T-cell (primary cell): ENCODE measurements around the gene NABP1. TPM values are rescaled to one million over a fixed set of nuclear protein-coding genes. Genes with fewer than 3 reads are reported as not detected.

ENCODE experiments used
- ATAC-seq, 4 experiments: fragments of 200-7000 bp in 3 of 4; fragments of 150-1000 bp in 1 of 4; cut with Tn5 transposase; replicated peaks in 1 of 4; 1 replicate in 3 of 4; 2 replicates in 1 of 4; pipeline ENCODE4 v1.10.0; 2021; ENCODE audit warnings: moderate library complexity in 3 of 4, mild to moderate bottlenecking in 2 of 4, moderate number of reproducible peaks in 1 of 4
- CTCF ChIA-PET, 2 donors: fragments of 300-600 bp; sonication (Branson Sonifier 250); formaldehyde crosslinking; loops; one replicate each; lab custom pipeline; 2022; ENCODE audit warnings: antibody characterized with exemption in 2 of 2; lab: Charles Lee
- POLR2A ChIA-PET, 2 donors: fragments of 300-600 bp; sonication (Branson Sonifier 250); formaldehyde crosslinking; loops; one replicate each; lab custom pipeline; 2022; ENCODE audit warnings: antibody characterized with exemption in 2 of 2; lab: Charles Lee
- DNase-seq, 35 experiments: peaks; one replicate each; pipeline versions ENCODE4 v3.0.0 to v3.0.0-alpha.2; 2013 to 2023
- H3K27ac ChIP-seq: one replicate; pipeline ENCODE4 v1.5.1; 2013; ENCODE audit warnings: low read length
- H3K27me3 ChIP-seq, 2 experiments: replicated peaks in 1 of 2; 1 replicate in 1 of 2; 2 replicates in 1 of 2; pipeline versions ENCODE4 v1.6.1 to v1.7.0; 2013; ENCODE audit warnings: low read length in 1 of 2, mixed read lengths in 1 of 2; ENCODE audit not compliant: control insufficient read depth in 2 of 2, insufficient read depth in 2 of 2; ENCODE audit errors: extremely low read depth in 1 of 2
- H3K36me3 ChIP-seq, 2 donors: 1 replicate in 1 of 2; 2 replicates in 1 of 2; pipeline versions ENCODE4 v1.6.1 to v1.7.0; 2013; ENCODE audit warnings: low read length in 1 of 2; ENCODE audit not compliant: control insufficient read depth in 2 of 2, insufficient read depth in 1 of 2; ENCODE audit errors: extremely low read depth in 1 of 2
- H3K4me1 ChIP-seq, 2 experiments: 1 replicate in 1 of 2; 2 replicates in 1 of 2; pipeline versions ENCODE4 v1.6.1 to v1.7.0; 2013; ENCODE audit warnings: low read length in 2 of 2, mixed read lengths in 1 of 2; ENCODE audit not compliant: insufficient read depth in 2 of 2, control insufficient read depth in 1 of 2; ENCODE audit errors: extremely low read depth in 1 of 2
- H3K4me3 ChIP-seq, 2 donors: 1 replicate in 1 of 2; 2 replicates in 1 of 2; pipeline versions ENCODE4 v1.5.1 to v1.7.0; 2013; ENCODE audit warnings: mild to moderate bottlenecking in 2 of 2, low read length in 1 of 2, moderate library complexity in 1 of 2; ENCODE audit not compliant: control insufficient read depth in 1 of 2; ENCODE audit errors: extremely low read depth in 1 of 2
- H3K9me3 ChIP-seq: 2 replicates; pipeline ENCODE4 v1.7.0; 2013
- H3K27ac Mint-ChIP-seq, 2 donors: one replicate each; pipeline ENCODE4 v1.8.0; 2020 to 2021; ENCODE audit warnings: mild to moderate bottlenecking in 2 of 2, mixed read lengths in 2 of 2
- H3K27me3 Mint-ChIP-seq, 2 donors: one replicate each; pipeline ENCODE4 v1.8.0; 2021 to 2022; ENCODE audit warnings: mixed read lengths in 2 of 2
- H3K36me3 Mint-ChIP-seq: one replicate; pipeline ENCODE4 v1.8.0; 2021; ENCODE audit warnings: mixed read lengths
- H3K4me1 Mint-ChIP-seq, 3 donors: one replicate each; pipeline ENCODE4 v1.8.0; 2020 to 2022; ENCODE audit warnings: mixed read lengths in 3 of 3, mild to moderate bottlenecking in 1 of 3
- H3K4me3 Mint-ChIP-seq, 3 donors: one replicate each; pipeline ENCODE4 v1.8.0; 2020 to 2022; ENCODE audit warnings: mild to moderate bottlenecking in 3 of 3, mixed read lengths in 3 of 3, moderate library complexity in 3 of 3
- H3K9me3 Mint-ChIP-seq, 3 donors: one replicate each; pipeline ENCODE4 v1.8.0; 2020 to 2022; ENCODE audit warnings: mixed read lengths in 3 of 3
- WGBS: methylation state at CpG from one replicate; pipeline ENCODE4 v1.1.5; 2013; ENCODE audit warnings: missing lambda C conversion rate; ENCODE audit not compliant: insufficient coverage; 5-methylcytosine and 5-hydroxymethylcytosine counted together
- total RNA-seq, 35 experiments: library from RNA in 6 of 35; stranded (reverse) in 6 of 35; fragments of 120-200 nt in 1 of 35; gene quantifications; one replicate each; pipeline versions ENCODE4 v1.2.1 to v1.2.4 and lab custom pipeline; 2013 to 2026

The NABP1 gene
- total RNA-seq, 5 donors from 2014 or later (not counting 1 experiment from before 2014, with no cell fraction given): 39.0 to 67.6 (median 51.3) TPM

DNA sequence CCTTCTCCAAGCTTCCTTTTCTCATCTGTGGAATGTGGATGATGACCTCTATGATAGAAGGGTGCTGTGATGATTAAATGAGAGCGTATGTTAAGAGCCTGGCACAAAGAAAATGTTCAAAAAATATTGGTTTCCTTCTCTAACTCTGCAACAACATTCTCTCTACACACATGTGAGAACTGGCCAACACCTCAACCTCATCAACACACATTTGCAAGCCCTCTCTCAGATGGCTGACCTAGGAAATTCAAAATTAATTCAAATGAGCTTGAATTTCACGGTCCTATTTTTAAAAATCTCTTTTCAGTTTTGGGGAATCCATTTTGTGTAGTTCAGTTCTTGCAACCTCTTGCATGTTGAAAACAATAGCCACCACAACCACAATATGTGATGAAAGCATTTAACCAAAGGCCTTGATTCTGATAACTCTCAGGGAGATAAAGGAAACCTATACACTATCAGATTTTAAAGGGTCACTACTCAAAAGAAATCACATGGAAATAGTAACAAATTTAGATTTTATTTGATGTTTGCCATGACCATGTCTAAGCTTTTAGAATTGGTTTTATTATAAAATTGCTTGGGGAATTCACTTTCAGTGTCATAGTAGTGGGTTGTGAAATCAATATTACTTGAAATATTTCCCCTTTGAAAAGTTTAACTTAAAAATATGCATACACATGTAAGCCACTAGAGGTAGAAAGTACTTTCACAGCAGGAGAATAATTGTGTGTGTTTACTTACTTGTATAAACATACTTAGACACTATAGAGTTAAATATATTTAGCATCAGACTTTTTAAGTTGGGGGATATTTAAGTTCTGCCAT, 16.6 kb upstream of the NABP1 start:
- ChIA-PET POLR2A (interaction anchor here in 1 of 2 donors (0.5 kb wide), 1 partner anchor 526 kb away, joined by 7 read pairs; no protein-coding TSS in a partner anchor), CTCF (interaction anchor here (0.7 to 1.0 kb wide), 2 partner anchors 36 to 501 kb away, joined by 3 read pairs; no protein-coding TSS in a partner anchor)
- Mint-ChIP-seq H3K4me3 (no peak overlapping the region), H3K36me3 (no peaks in the 10 kb centered on the region), H3K9me3 (no peaks in the 10 kb centered on the region), H3K27me3 (no peaks in the 10 kb centered on the region), H3K4me1 (peaks cover 0 to 7% (median 4%) of the 10 kb centered on the region in 3 donors), H3K27ac (no peak overlapping the region)
- no peak for DNase-seq
- Histone ChIP-seq H3K4me1 (no peaks in the 10 kb centered on the region), H3K27ac (no peak overlapping the region), H3K4me3 (no peak overlapping the region), H3K36me3 (no peaks in the 10 kb centered on the region), H3K9me3 (no peaks in the 10 kb centered on the region), H3K27me3 (no peaks in the 10 kb centered on the region)
- no peak for ATAC-seq
- no CpG with 5 or more reads among the region's 2 CpGs for WGBS

DNA sequence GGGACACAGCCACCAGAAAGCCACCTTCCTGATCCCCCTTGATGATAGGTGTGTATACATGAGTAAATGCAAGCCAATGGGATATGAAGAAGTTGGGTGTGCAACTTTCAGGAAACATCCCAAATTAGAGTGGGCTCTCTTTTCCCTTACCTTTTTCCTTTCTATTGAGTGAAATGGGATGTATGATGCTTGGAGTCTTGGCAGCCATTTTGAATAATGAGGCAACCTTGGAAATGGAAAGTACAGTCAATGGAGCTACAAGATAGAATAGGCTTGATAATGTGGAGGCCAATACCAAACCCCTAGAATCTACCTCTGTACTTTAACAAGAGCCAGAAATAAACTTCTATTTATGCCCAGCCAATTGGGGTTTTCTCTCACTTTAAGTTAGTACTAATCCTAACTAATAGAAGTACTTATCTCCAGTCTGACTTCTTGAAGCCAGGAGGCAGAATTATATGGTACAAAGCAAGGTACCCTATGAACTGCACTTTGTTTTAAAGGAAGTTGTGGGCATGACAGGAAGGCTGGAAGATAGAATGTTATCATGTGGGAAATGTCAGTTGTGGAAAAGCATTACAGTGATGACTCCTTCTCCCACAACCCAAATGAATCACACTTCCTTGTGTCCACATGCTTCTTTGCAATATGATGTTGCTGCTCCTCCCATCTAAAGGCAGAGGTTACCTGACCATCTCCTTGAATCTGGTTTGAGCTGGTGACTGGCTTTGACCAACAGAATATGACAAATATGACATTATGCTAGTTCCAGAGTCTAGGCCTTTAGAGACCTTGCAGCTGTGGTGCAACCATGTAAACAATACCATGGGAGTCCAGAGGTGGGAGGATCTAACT, 12.9 kb upstream of the NABP1 start:
- Histone ChIP-seq H3K4me3 (no peak overlapping the region), H3K27me3 (no peaks in the 10 kb centered on the region), H3K4me1 (no peaks in the 10 kb centered on the region), H3K36me3 (no peaks in the 10 kb centered on the region), H3K9me3 (no peaks in the 10 kb centered on the region), H3K27ac (no peak overlapping the region)
- Mint-ChIP-seq H3K27me3 (no peaks in the 10 kb centered on the region), H3K4me1 (peaks cover 7 to 14% (median 9%) of the 10 kb centered on the region in 3 donors), H3K4me3 (no peak overlapping the region), H3K36me3 (no peaks in the 10 kb centered on the region), H3K27ac (no peak overlapping the region), H3K9me3 (no peaks in the 10 kb centered on the region)
- DNase-seq (no peak), ATAC-seq (no peak)
- CTCF ChIA-PET: no interaction called here
- POLR2A ChIA-PET: no interaction called here

DNA sequence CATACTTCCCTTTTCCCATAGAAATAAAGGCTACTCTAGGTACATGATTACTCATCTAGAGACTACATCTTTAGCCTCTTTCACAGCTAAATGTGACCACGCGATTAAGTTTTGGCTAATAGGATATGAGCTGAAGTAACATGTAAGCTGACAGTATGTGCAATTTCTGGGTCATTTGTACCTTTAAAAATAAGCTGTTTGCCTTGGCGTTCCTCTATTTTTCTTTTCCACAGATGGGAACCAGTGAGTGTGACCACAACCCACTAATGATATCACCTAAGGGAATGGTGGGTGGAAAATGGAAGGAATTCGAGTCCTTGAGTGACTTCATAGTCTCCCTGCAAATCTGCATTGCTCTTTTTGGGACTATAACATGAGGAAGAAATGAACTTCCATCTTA, 11.7 kb upstream of the NABP1 start:
- Histone ChIP-seq H3K4me3 (no peak overlapping the region), H3K4me1 (no peaks in the 10 kb centered on the region), H3K27ac (no peak overlapping the region), H3K9me3 (no peaks in the 10 kb centered on the region), H3K27me3 (no peaks in the 10 kb centered on the region), H3K36me3 (no peaks in the 10 kb centered on the region)
- Mint-ChIP-seq H3K4me3 (no peak overlapping the region), H3K27me3 (no peaks in the 10 kb centered on the region), H3K36me3 (no peaks in the 10 kb centered on the region), H3K9me3 (no peaks in the 10 kb centered on the region), H3K27ac (no peak overlapping the region), H3K4me1 (peaks cover 7 to 14% (median 9%) of the 10 kb centered on the region in 3 donors)
- no CpG with 5 or more reads among the region's 4 CpGs for WGBS
- DNase-seq: no peak
- no peak for ATAC-seq
- POLR2A ChIA-PET: interaction anchor here in 1 of 2 donors (0.7 to 1.0 kb wide), 2 partner anchors 12 to 41 kb away, joined by 3 to 4 read pairs; partner anchors contain the start of gene NABP1
- CTCF ChIA-PET: interaction anchor here in 1 of 2 donors (0.8 kb wide), 1 partner anchor 38 kb away, joined by 3 read pairs; no protein-coding TSS in a partner anchor

GRCh38 chr2:191666732-191667131, 11.2 kb upstream of the NABP1 start:
- H3K27me3 ChIP-seq: no peaks in the 10 kb centered on the region
- Mint-ChIP-seq H3K4me1 (peaks cover 7 to 14% (median 9%) of the 10 kb centered on the region in 3 donors), H3K4me3 (no peak overlapping the region), H3K27ac (no peak overlapping the region), H3K9me3 (no peaks in the 10 kb centered on the region), H3K36me3 (no peaks in the 10 kb centered on the region), H3K27me3 (no peaks in the 10 kb centered on the region)
- no peak overlapping the region for H3K4me3 ChIP-seq
- DNase-seq: no peak
- WGBS: 44% methylated on average over 1 of the region's 3 CpGs
- ChIA-PET CTCF (interaction anchor here in 1 of 2 donors (0.8 kb wide), 1 partner anchor 39 kb away, joined by 3 read pairs; no protein-coding TSS in a partner anchor), POLR2A (interaction anchor here in 1 of 2 donors (0.6 to 1.0 kb wide), 3 partner anchors 11 to 1133 kb away, joined by 3 to 4 read pairs (median 3); partner anchors contain the start of gene NABP1)
- H3K27ac ChIP-seq: no peak overlapping the region
- no peak for ATAC-seq
- no peaks in the 10 kb centered on the region for H3K4me1 ChIP-seq
- H3K36me3 ChIP-seq: no peaks in the 10 kb centered on the region
- H3K9me3 ChIP-seq: no peaks in the 10 kb centered on the region

- no peak overlapping the region for H3K4me3 Mint-ChIP-seq
- CTCF ChIA-PET: no interaction called here
- no peaks in the 10 kb centered on the region for H3K36me3 ChIP-seq
- H3K27me3 ChIP-seq: no peaks in the 10 kb centered on the region
- peaks cover under 1 to 5% of the 10 kb centered on the region in 2 experiments for H3K4me1 ChIP-seq
- POLR2A ChIA-PET: no interaction called here
- H3K27ac ChIP-seq: no peak overlapping the region
- H3K4me3 ChIP-seq: no peak overlapping the region
- no peaks in the 10 kb centered on the region for H3K36me3 Mint-ChIP-seq
- no peaks in the 10 kb centered on the region for H3K9me3 Mint-ChIP-seq
- no peak for ATAC-seq
- no peaks in the 10 kb centered on the region for H3K27me3 Mint-ChIP-seq
- peaks cover 12 to 18% (median 17%) of the 10 kb centered on the region in 3 donors for H3K4me1 Mint-ChIP-seq
- H3K9me3 ChIP-seq: no peaks in the 10 kb centered on the region
- DNase-seq: no peak
- no peak overlapping the region for H3K27ac Mint-ChIP-seq
Measured at GRCh38 chr2:191670076-191670475, 7.9 kb upstream of the NABP1 start.

DNA sequence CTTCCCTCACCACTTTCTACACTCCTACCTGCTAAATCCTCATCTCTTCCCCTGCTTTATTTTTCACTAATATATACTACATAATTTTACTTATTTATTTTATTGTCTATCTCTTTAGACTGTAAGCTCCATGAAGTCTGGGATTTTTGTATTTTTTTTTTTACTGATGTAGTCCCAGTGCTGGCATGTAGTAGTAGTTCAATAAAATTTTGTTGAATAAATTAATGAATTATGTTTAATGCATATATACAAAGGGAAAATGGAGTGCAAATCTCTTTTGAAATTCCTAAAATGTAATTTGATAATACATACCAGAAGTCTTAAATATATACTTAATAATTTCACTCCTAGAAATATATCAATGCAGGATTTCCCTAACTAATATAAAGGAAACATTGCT, 7.1 kb upstream of the NABP1 start:
- ATAC-seq: no peak
- peaks cover 7 to 11% of the 10 kb centered on the region in 2 experiments for H3K4me1 ChIP-seq
- H3K27ac Mint-ChIP-seq: no peak overlapping the region

More for the DNA sequence above, 7.1 kb upstream of the NABP1 start:
- Histone ChIP-seq H3K27me3 (no peaks in the 10 kb centered on the region), H3K36me3 (no peaks in the 10 kb centered on the region), H3K4me3 (no peak overlapping the region), H3K27ac (no peak overlapping the region), H3K9me3 (no peaks in the 10 kb centered on the region)
- POLR2A ChIA-PET: no interaction called here
- Mint-ChIP-seq H3K36me3 (no peaks in the 10 kb centered on the region), H3K27me3 (no peaks in the 10 kb centered on the region), H3K4me1 (peaks cover 20% of the 10 kb centered on the region in 3 donors), H3K9me3 (no peaks in the 10 kb centered on the region), H3K4me3 (no peak overlapping the region)
- no peak for DNase-seq
- CTCF ChIA-PET: no interaction called here
